ENCODE measurements around the gene CDO1. TPM values are rescaled to one million over a fixed set of nuclear protein-coding genes. Genes with fewer than 3 reads are reported as not detected.

Gene CDO1
- total RNA-seq, 1 experiment from 2014 or later = 13.2 TPM

GRCh38 chr5:115801984-115802383 lies 14.5 kb downstream of the CDO1 start:
- ATAC-seq (no peak), DNase-seq (ENCODE audit: low spot score) (no peak)
- Mint-ChIP-seq H3K36me3 (peaks cover 11% of the 10 kb centered on the region), H3K4me1 (peaks cover 9% of the 10 kb centered on the region), H3K27ac (no peak overlapping the region), H3K4me3 (no peak overlapping the region), H3K9me3 (no peaks in the 10 kb centered on the region), H3K27me3 (ENCODE audit: low read depth) (no peaks in the 10 kb centered on the region)
- POLR2A ChIA-PET = no interaction called here
- TF ChIP-seq ZNF396 (CRISPR knock-in tag; IDR thresholded peaks at IDR 0.05; ENCODE audit: borderline replicate concordance) (no peak), USF2 (CRISPR knock-in tag; IDR thresholded peaks at IDR 0.05) (no peak), IRF1 (CRISPR knock-in tag; IDR thresholded peaks at IDR 0.05) (no peak), AFF4 (CRISPR knock-in tag; IDR thresholded peaks at IDR 0.05; ENCODE audit: borderline replicate concordance) (no peak), NFE2L1 (CRISPR knock-in tag; IDR thresholded peaks at IDR 0.05) (no peak), ZNF219 (CRISPR knock-in tag; IDR thresholded peaks at IDR 0.05; ENCODE audit: borderline replicate concordance) (no peak), ZBTB21 (CRISPR knock-in tag; IDR thresholded peaks at IDR 0.05; ENCODE audit: borderline replicate concordance) (no peak)
- CTCF ChIA-PET = no interaction called here

GRCh38 chr5:115801152-115801551 lies 15.3 kb downstream of the CDO1 start:
- DNase-seq (ENCODE audit: low spot score) (no peak), ATAC-seq (no peak)
- H3K4me1 Mint-ChIP-seq = peaks cover under 1% of the 10 kb centered on the region
- H3K27ac Mint-ChIP-seq = no peak overlapping the region
- no peak overlapping the region for H3K4me3 Mint-ChIP-seq
- TF ChIP-seq IRF2 (CRISPR knock-in tag; IDR thresholded peaks at IDR 0.05; ENCODE audit: borderline replicate concordance, low read depth) (no peak), ZNF232 (CRISPR knock-in tag; IDR thresholded peaks at IDR 0.05) (no peak), ATF2 (CRISPR knock-in tag; IDR thresholded peaks at IDR 0.05; ENCODE audit: borderline replicate concordance, low read depth) (no peak), ZNF281 (CRISPR knock-in tag; IDR thresholded peaks at IDR 0.05) (no peak), ZNF532 (CRISPR knock-in tag; IDR thresholded peaks at IDR 0.05; ENCODE audit: borderline replicate concordance) (no peak), PRRX2 (CRISPR knock-in tag; IDR thresholded peaks at IDR 0.05) (no peak), HMGA2 (CRISPR knock-in tag; IDR thresholded peaks at IDR 0.05) (no peak), CBFB (CRISPR knock-in tag; IDR thresholded peaks at IDR 0.05; ENCODE audit: low read depth) (no peak), ZNF396 (CRISPR knock-in tag; IDR thresholded peaks at IDR 0.05; ENCODE audit: borderline replicate concordance) (no peak), USF2 (CRISPR knock-in tag; IDR thresholded peaks at IDR 0.05) (no peak), NR2C2 (CRISPR knock-in tag; IDR thresholded peaks at IDR 0.05) (no peak), TCF7 (CRISPR knock-in tag; IDR thresholded peaks at IDR 0.05; ENCODE audit: low read depth) (no peak), MXD4 (CRISPR knock-in tag; IDR thresholded peaks at IDR 0.05; ENCODE audit: borderline replicate concordance) (no peak), KAT7 (CRISPR knock-in tag; IDR thresholded peaks at IDR 0.05; ENCODE audit: borderline replicate concordance) (no peak), NFE2L1 (CRISPR knock-in tag; IDR thresholded peaks at IDR 0.05) (no peak)
- peaks cover 11% of the 10 kb centered on the region for H3K36me3 Mint-ChIP-seq
- no peaks in the 10 kb centered on the region for H3K27me3 Mint-ChIP-seq (ENCODE audit: low read depth)
- POLR2A ChIA-PET = no interaction called here
- CTCF ChIA-PET = no interaction called here
- H3K9me3 Mint-ChIP-seq = no peaks in the 10 kb centered on the region

All from WTC11 (cell line).